Measurements from ENCODE around the gene KCNQ1.

The KCNQ1 gene

GRCh38 chr11:2461253-2461955 lies 16.6 kb downstream of the KCNQ1 start:
- no peak for DNase-seq (ENCODE audit: low spot score)

GRCh38 chr11:2461956-2462542 lies 17.2 kb downstream of the KCNQ1 start:
- no peak for DNase-seq (ENCODE audit: low spot score)

GRCh38 chr11:2462543-2462985 lies 17.8 kb downstream of the KCNQ1 start:
- no peak for DNase-seq (ENCODE audit: low spot score)

- no peak for DNase-seq (ENCODE audit: low spot score)
Observed at GRCh38 chr11:2462986-2463765, 18.4 kb downstream of the KCNQ1 start.

- DNase-seq (ENCODE audit: low spot score) = no peak
Observed at GRCh38 chr11:2463766-2464277, 19.0 kb downstream of the KCNQ1 start.

GRCh38 chr11:2464451-2465165 lies 19.8 kb downstream of the KCNQ1 start:
- no peak for DNase-seq (ENCODE audit: low spot score)

GRCh38 chr11:2465202-2466068 lies 20.6 kb downstream of the KCNQ1 start:
- no peak for DNase-seq (ENCODE audit: low spot score)

GRCh38 chr11:2466069-2466801 lies 21.4 kb downstream of the KCNQ1 start:
- no peak for DNase-seq (ENCODE audit: low spot score)

- DNase-seq (ENCODE audit: low spot score) = no peak
Observed at GRCh38 chr11:2466869-2467694, 22.3 kb downstream of the KCNQ1 start.

- DNase-seq (ENCODE audit: low spot score) = no peak
Observed at GRCh38 chr11:2467695-2468055, 22.9 kb downstream of the KCNQ1 start.

- no peak for DNase-seq (ENCODE audit: low spot score)
Observed at GRCh38 chr11:2468363-2469235, 23.8 kb downstream of the KCNQ1 start.

GRCh38 chr11:2470495-2470894 lies 25.7 kb downstream of the KCNQ1 start:
- no peak for DNase-seq (ENCODE audit: low spot score)

- no peak for DNase-seq (ENCODE audit: low spot score)
Observed at GRCh38 chr11:2471048-2471803, 26.4 kb downstream of the KCNQ1 start.

GRCh38 chr11:2471804-2472096 lies 26.9 kb downstream of the KCNQ1 start:
- no peak for DNase-seq (ENCODE audit: low spot score)

- DNase-seq (ENCODE audit: low spot score) = no peak
Observed at GRCh38 chr11:2472428-2473186, 27.8 kb downstream of the KCNQ1 start.

GRCh38 chr11:2473361-2474058 lies 28.7 kb downstream of the KCNQ1 start:
- DNase-seq (ENCODE audit: low spot score) = no peak

All from AG08395 (cell line).